GM19239 (cell line): ENCODE results near the gene LKAAEAR1.

Source experiments
- DNase-seq: peaks from one replicate; pipeline ENCODE4 v3.0.0; 2011; ENCODE audit warnings: low spot score; ENCODE audit not compliant: insufficient read length
- FAIRE-seq: peaks from 2 replicates; lab custom pipeline; 2011; peaks lifted over from hg19 to GRCh38; lab: Jason Lieb, UNC

The LKAAEAR1 gene

GRCh38 chr20:64069614-64070243 is 14.5 kb downstream of the LKAAEAR1 start:
- FAIRE-seq, result no peak
- DNase-seq, result no peak

DNA sequence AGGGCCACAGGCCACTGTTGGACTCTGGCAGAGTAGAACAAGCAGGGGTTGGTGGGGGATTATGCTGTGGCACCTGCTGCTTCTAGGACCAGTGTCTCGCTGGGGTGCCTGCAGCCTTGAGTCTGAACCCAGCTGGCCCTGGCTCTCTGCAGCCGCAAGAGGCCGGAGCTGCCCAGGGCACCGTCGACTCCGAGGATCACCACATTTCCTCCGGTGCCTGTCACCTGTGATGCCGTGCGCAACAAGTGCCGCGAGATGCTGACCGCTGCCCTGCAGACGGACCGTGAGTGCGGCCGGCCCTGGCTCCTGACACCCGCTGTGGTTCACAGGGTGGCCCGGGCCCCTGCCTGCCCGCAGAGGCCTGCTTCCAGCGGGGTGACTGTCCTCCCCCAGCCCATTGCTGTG is 15.0 kb downstream of the LKAAEAR1 start:
- FAIRE-seq, result no peak
- DNase-seq, result no peak

GRCh38 chr20:64068386-64069208 is 15.6 kb downstream of the LKAAEAR1 start:
- DNase-seq (no peak), FAIRE-seq (no peak)

DNA sequence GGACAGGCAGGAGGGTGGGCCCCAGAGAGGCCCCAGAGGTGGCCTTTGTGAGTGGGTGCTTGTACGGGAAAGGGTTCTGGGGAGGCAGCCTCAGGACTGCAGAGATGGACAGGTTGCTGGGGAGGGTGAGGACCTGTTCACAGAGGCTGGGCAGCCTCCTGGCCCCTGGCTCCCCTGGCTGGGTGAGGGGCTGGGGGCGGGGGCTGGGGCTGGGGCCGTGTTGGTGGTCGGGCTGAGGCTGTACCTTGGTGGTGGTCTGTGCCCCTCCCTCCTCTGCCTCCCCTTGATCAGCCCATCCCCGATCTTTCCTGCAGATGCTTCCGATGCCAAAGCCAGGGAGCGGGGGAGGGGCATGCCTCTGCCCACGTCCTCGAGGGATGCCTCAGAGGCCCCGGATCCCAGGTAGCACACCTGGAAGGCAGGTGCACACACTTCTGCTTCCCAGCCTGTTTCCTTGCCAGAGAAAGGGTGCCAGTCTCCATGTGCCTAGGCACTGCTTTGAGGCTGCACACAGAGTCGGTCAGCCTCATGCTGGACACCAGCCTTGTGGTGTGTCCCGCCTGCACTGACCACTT is 16.4 kb downstream of the LKAAEAR1 start:
- DNase-seq, result no peak
- no peak for FAIRE-seq

DNA sequence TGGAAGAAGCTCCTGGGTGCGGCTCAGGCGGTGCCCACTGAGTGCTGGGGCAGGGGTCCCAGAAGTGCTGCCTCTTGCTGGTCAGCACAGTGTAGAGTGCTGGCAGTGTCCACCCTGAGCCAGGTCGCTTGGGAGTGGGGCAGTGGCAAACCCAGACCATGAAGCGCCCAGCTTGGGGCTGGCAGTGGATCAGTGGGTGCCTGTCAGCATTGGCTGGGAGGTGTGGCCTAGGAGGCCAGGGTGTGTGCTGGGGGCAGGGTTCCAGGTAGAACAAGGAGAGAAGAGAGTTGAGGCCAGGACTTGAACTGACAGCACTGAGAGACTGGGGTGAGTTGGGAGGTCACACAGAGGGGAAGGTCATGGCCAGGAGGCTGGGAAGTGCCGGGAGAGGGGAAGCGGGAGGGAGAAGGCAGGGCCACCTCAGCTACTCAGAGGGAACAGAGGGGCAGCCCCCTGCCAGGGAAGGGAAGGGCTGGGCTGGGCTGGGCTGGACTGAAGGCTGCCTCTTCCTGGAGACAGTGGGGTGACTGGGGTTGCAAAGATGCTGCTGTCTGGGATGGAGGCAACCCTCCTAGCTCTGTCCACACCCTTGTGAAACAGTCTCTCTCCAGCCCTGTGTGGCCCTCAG is 17.1 kb downstream of the LKAAEAR1 start:
- FAIRE-seq, result no peak
- DNase-seq, result no peak

- DNase-seq, result peak; percentile 86
- peak; percentile 87 for FAIRE-seq
Observed at GRCh38 chr20:64065974-64066343, 18.2 kb downstream of the LKAAEAR1 start.

DNA sequence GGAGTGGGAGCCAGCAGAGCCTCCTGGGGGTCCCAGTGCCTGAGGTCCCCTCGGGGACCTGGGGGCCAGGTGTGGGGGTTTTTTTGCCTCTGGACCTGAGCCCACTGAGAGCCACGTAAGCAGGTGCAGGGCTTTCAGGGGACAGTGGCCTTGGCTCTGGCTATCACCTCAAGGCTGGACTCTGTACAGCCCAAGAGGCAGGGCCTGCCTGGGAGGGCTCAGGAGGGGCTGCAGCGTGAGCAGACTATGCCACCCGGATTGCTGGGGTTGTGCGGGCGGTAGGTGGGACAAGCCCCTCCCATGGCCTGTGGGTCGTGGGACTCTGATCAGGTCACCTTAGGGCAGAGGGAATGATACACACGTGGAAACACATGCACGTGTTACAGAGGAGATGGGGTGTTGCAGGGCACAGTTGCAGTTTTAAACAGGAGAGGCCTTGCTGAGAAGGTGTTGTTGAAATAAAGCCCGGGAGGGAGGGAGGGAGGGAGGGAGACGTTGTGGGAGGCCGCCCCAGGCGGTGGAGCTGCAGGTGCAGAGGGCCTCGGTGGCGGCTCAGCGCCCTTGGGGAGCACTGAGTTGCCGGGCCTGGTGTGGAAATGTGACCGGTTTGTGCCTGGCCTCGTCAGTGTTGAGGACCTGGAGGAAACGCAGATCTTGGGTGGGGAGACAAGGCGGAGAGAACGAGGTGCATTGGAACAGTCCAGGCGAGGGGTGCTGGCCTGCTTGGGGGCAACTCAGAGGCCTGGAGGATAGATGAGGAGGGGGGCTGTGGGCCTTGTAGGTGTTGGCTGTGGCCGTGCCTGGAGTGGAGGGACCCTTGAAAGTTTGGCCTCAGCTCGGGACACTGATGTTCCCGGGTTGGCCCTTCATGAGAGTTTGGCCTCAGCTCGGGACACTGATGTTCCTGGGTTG is 18.9 kb downstream of the LKAAEAR1 start:
- no peak for FAIRE-seq
- no peak for DNase-seq

DNA sequence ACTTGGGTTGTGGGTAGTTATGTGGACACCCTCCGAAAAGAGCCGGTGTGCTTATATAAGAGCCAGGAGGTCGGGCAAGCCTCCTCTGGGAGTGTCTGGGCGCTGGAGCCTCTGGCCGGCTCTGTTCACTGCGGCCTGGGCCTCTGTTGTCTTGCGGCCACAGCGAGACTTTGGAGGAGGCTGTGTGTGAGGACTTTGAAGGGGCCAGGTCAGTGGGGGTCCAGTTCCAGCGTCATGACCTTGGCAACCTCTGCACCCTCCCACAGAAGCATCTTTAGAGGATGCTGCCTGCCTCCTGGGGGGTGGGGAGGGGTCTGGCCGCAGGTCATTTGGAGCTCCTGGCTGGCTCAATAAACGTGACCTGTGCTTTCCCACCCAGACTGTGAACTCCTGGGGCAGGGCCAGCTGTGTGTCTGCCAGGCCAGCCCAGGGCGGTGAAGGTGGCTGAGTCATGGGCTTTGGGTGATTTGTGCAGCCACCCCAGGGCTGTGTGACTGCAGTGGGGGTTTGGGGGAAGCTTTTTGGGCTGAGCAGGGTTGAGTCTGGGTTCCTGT is 20.0 kb downstream of the LKAAEAR1 start:
- no peak for DNase-seq
- no peak for FAIRE-seq

GRCh38 chr20:64063389-64064144 is 20.6 kb downstream of the LKAAEAR1 start:
- DNase-seq, result no peak
- FAIRE-seq, result no peak

- FAIRE-seq (peak; percentile 70), DNase-seq (peak; percentile 98)
Observed at GRCh38 chr20:64062596-64063388, 21.4 kb downstream of the LKAAEAR1 start, which contains the start of gene TCEA2. TCEA2 (plus strand) TSS chr20:64063198; CDS start chr20:64063313, 115 bp downstream.

DNA sequence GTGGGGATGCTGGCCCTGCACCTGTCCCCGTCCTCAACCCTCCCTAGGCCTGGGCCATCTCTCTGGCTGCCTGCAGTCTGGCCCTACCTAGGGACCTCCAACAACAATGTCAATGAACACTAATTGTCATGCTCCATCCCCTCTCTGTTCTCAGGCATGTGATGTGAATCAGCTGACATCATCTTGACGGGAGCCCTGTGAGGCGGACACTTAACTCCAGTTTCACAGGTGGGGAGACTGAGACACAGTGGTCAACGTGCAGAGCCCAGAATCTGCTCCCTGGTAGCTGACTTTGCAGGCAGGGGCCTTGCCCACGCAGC is 22.0 kb downstream of the LKAAEAR1 start:
- DNase-seq (no peak), FAIRE-seq (no peak)

GRCh38 chr20:64058536-64058935 is 25.7 kb downstream of the LKAAEAR1 start:
- FAIRE-seq (no peak), DNase-seq (no peak)

DNA sequence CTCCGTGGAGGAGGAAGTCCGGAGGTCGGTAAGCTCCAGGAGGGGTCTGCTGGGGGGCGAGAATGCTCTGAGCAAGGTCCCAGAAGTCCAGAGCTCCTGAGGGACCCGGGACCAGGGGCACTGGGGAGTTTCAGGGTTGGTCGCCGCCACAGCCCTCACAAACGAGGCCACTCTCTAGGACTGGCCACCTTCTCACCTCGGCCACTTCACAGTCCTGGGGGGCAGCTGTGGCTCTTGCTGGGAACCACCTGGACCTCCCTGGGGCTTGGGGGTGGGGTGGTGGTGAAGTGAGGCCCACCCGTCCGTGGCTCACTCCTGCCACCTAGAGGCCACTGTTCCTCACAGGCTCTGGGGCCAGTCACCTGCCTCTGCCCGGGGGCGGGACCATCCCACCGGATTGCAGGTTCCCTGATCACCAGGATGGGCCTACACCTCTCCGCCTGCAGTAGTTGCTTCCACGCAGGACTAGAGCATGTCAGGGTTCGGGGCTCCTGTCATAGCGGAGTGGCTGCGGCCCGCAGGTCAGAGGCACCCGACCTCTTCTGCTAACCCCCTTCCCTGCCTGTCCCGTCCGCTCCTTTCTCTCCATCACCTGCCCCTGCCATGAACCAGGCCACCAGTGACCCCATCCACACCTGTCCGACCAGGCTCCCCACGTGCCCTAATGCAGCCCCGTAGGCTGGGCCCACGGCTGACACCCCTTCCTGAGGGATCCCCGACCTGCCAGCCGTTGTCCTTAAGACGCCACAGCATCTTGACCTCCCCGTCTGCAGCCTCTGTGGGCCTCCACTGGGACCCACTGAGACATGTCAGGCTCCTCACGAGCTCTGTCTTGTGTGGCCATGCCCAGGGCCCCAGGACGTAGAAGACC is 26.3 kb downstream of the LKAAEAR1 start:
- FAIRE-seq (peak; percentile 72), DNase-seq (peak; percentile 94)

DNA sequence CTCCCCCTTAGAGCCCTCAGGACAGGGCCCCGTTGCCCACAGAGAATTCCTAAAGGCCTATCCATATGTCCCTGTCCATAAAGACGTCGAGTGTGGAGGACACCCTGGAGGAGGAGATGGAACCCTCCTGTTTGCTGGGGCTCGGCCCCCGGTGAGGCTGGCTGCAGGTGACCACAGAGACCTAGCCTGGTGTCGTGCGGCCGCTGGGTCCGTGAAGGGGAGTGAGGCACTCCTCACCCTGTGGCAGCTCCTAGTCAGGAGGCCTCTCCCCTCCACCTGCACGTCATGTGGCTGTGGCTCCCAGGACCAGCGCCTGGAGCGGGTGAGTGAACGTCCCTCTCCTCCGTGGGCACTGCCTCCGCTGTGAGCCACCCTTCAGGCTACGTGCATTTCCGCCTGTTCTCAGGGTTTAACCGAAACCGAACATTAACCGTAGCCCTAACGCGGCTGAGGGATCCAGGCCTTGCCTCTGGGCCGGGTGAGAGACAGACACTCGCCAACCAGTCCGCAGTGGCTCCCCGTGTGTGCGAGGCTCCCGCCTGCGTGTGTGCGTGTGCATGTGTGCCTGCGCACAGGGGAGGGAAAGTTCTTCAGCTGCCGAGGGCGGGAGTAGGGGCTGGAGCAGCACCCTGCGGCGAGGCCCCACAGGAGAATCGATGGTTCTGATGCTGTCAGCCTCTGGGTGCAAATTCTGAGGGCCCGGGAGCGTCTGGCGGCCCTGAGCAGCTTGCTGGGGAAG is 27.1 kb downstream of the LKAAEAR1 start:
- no peak for DNase-seq
- no peak for FAIRE-seq

DNA sequence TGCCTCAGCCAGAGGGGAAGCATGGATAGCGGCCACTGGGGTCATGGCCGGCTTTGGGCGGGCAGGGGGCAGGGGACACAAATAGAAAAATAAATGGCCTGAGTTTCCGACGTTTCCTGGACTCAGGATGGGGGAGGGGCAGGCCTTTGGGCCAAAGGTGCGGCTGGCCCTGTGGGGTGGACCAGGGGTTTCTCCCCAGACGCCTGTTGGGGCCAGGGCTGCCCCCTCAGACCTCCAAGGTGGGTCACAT is 27.6 kb downstream of the LKAAEAR1 start:
- DNase-seq (no peak), FAIRE-seq (no peak)

DNA sequence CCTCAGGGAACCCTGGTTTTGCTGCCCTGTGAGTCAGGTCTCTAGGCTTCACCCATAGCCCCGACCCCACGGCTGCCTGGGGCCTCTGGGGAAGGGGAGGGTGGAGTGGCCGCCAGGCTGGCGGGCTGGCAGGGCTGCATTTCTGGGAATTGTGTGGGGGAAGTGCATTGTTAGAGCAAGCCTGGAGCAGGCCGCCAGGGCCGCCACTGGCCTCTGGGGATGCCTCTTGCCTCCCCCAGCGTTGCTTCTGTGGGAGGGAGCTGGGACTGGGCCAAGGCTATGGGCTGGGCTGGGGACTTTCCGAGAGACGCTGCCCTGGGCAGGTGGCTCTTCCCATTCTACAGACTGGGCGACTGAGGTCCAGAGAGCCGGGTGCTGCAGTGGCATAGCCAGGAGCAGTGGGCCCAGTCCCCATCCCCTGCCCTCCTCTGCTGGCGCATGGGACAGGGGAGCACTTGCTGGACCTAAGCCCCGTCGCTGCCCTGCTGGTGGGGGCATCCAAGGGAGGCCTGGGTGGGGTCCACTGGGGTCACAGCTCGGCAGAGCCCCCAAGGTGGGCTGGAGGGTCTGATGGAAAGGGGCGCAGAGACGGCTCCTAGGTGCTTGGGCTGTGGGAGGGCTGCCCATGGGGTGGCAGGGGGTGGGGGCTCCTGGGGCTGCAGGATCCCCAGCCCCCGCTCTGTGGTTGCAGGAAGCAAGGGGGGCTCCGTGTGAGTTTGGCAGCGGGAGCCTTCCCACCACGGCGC is 28.1 kb downstream of the LKAAEAR1 start:
- DNase-seq (no peak), FAIRE-seq (no peak)
